GM12864 (cell line): ENCODE results near the gene RPS6KA1.

Experiments
- DNase-seq: peaks from one replicate; pipeline ENCODE4 v3.0.0-alpha.2; 2011; ENCODE audit warnings: low read depth
- H3K4me3 ChIP-seq: 2 replicates; pipeline ENCODE4 v1.5.1; 2011; ENCODE audit warnings: mild to moderate bottlenecking, low read depth, low read length, control low read depth
- TF ChIP-seq, protein P1 (sequence below): IDR thresholded peaks from 2 replicates; pipeline ENCODE4 v1.5.1; 2011; ENCODE audit warnings: low read depth, mild to moderate bottlenecking, moderate library complexity, low read length, control low read depth, inconsistent platforms; ENCODE audit errors: missing control alignments

Gene RPS6KA1

DNA sequence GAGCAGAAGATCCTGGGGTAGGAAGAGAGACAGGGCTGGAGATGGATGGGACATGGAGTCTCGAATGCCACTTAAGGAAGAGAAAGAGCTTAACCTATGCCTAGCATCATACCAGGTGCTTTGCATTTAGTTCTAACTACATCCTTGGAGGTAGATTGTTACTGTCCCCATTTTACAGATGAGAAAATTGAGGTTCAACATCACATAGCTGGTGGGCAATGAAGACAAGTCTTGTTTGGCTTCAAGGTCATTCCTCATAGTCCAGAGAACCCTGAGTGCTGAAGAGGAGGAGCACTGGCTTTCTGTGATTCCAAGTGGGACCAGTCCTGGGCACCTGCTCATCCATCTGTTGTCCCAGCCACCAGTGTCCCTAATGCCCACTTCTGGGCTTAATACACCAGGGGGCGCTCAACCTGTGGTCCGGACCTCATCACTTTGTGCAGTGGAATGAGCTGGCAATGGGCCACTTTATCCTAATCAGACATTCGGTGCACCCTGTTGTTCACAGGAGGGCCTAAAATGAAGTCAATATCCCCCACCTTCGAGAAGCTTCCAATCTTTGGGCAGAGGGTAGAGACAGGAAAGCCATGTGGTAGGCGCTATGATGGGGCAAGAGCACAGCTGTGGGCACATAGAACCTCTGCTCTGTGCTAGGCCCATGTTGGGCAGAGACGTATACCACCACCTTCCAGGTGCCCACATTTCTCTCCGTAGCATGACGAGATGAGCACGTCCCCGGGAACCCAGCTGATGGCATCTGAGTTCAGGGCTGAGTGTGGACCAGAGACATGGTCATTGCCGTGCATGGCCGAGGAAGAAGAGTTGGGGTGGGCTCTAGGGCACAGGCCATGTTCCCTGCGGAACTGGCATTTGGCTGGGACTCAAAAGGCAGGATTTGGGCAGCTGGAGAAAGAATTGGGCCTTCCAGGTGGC lies 9.2 kb downstream of the RPS6KA1 start:
- DNase-seq, result no peak
- TF ChIP-seq, protein P1, sequence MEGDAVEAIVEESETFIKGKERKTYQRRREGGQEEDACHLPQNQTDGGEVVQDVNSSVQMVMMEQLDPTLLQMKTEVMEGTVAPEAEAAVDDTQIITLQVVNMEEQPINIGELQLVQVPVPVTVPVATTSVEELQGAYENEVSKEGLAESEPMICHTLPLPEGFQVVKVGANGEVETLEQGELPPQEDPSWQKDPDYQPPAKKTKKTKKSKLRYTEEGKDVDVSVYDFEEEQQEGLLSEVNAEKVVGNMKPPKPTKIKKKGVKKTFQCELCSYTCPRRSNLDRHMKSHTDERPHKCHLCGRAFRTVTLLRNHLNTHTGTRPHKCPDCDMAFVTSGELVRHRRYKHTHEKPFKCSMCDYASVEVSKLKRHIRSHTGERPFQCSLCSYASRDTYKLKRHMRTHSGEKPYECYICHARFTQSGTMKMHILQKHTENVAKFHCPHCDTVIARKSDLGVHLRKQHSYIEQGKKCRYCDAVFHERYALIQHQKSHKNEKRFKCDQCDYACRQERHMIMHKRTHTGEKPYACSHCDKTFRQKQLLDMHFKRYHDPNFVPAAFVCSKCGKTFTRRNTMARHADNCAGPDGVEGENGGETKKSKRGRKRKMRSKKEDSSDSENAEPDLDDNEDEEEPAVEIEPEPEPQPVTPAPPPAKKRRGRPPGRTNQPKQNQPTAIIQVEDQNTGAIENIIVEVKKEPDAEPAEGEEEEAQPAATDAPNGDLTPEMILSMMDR, result peak; percentile 77
- H3K4me3 ChIP-seq, result no peak overlapping the region

- no peak for DNase-seq
- H3K4me3 ChIP-seq, result no peak overlapping the region
- TF ChIP-seq, protein P1, result no peak
Measured at GRCh38 chr1:26539722-26540121, 10.2 kb downstream of the RPS6KA1 start.

DNA sequence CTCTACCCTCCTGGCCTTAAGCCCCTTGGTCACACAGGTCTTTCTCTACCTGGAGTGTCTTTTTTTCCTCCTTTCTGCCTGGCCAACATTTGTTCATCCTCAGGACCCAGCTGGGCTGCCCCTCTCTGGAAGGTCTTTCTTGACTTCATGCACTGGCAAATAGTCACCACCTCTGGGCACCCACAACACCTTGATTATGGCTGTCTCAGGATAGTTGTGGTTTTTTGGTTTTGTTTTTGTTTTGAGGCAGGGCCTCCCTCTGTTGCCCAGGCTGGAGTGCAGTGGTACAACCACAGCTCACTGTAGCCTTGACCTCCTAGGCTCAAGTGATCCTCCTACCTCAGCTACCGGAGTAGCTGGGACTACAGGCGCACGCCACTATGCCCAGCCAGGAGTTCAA lies 10.8 kb downstream of the RPS6KA1 start:
- no peak for DNase-seq
- TF ChIP-seq, protein P1, result no peak
- H3K4me3 ChIP-seq, result no peak overlapping the region

DNA sequence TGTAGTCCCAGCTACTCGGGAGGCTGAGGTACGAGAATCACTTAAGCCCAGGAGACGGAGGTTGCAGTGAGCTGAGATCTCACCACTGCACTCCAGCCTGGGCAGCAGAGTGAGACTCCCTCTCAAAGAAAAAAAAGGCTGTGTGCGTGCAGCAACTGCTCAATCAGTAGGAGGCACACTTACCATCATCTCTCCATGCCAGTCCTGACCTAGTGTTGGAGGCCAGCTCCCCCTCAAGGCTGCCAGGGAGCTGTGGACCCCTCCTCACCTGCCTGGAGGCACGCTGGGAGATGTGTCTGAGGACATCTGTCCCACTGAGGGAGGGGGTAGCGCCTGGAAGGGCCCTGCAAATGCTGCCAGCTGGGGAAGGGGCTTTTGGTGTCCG lies 11.9 kb downstream of the RPS6KA1 start:
- DNase-seq, result no peak
- peak overlapping the region; percentile 22 for H3K4me3 ChIP-seq
- TF ChIP-seq, protein P1, result no peak

DNA sequence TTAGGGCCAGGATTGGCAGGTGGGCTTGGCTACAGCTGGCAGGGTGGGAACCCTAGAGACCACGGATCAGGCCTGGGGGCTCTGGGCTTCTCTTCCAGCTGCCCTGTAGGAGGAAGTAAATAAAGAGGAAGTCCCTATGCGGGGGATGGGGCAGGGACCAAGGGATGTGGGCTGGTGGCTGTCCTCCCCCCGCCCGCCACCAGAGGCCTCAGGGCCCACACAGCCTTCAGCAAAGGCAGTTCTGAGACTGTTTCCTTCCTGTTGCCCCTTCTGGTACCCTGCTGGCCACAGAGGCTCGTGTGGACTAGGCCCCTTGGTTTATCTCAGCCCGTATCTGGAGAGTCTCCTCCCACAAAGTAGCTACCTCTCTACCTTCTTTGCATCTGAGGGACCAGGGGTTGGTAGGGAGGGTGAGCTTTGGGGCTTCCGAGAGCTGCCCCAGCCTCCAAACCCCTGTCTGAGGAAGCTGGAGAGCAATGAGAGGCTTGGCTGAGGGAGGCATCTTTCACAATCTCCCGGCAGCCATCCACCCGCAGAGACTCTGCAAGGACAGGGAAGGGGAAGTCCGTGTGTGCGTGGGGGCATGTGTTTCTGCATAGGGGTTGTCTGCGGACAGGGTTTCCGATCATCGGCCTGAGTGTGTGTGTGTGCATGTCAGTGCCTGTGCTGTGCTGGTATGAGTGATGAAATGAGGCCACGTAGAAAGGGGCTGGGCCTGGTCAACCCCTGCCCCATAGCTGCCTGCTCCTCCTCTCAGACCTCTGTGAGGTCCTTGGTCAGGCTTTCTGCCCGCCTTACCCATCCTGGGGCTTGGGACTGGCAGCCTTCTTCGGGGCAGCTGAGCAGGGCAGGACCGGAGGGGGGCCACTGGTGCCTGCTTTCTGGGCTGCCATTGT lies 12.5 kb downstream of the RPS6KA1 start:
- TF ChIP-seq, protein P1, result peak; percentile 79
- peak overlapping the region; percentile 47 for H3K4me3 ChIP-seq
- DNase-seq, result peak; percentile 86

DNA sequence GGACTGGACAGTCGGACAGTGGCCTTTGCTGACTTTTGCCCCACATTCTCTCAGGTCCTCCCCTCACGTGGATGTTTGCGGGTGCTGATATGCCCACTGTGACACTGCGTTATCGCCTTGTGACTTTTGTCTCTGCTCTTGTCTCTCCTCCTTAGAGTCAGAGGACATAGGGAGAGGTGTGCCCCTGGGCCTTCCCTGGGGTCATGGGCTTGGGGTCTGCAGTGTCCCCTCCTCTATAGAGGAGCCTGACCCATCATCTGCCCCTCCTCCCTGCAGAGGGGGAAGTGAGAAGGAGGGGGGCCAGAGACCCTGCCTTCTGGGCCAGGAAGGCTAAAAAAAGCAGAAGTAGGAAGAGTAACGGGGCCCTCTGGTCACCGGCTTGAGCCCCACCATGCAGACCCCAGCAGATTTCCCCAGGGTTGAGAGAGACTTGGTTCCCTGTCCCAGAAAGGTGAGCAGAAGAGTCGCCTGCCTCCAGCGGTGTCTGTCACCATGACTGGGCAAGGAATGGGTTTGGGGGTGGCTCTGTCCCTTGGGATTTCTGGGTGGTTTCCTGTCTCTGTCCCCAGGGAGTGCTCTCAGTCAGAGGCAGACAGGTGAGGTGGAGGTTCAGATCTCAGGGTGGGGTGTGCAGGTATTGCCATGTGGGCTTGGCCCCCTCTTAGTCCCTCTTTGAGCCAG lies 13.3 kb downstream of the RPS6KA1 start:
- TF ChIP-seq, protein P1, result peak; percentile 6
- no peak for DNase-seq
- peak overlapping the region; percentile 47 for H3K4me3 ChIP-seq
